MCF 10A (cell line): ENCODE data around the gene AQP3. TPM values are rescaled to one million over a fixed set of nuclear protein-coding genes. Genes with fewer than 3 reads are reported as not detected.

Source experiments
- BruUV-seq: library from RNA; stranded (reverse); fragments of 400-500 nt; replicated peaks from 2 replicates; lab custom pipeline; 2021; lab: Mats Ljungman, UMichigan
- CTCF ChIA-PET: fragments of 300-600 bp; sonication (Branson Sonifier 250); formaldehyde crosslinking; extraction: SDS; loops from one replicate; lab custom pipeline; 2021; ENCODE audit warnings: antibody characterized with exemption, inconsistent platforms; lab: Yijun Ruan, JAX
- POLR2A ChIA-PET: fragments of 300-600, 350-650 bp; sonication (Branson Sonifier 250); formaldehyde crosslinking; extraction: SDS; loops from one replicate; lab custom pipeline; 2020; ENCODE audit warnings: antibody characterized with exemption, inconsistent platforms; lab: Yijun Ruan, JAX
- DNase-seq: peaks from one replicate; pipeline ENCODE4 v3.0.0-alpha.2; 2018; ENCODE audit not compliant: unreplicated experiment
- H3K27ac Mint-ChIP-seq: one replicate; pipeline ENCODE4 v1.8.0; 2022; ENCODE audit warnings: mild to moderate bottlenecking, low read depth, mixed read lengths; ENCODE audit not compliant: unreplicated experiment
- H3K27me3 Mint-ChIP-seq: one replicate; pipeline ENCODE4 v1.8.0; 2022; ENCODE audit warnings: mixed read lengths; ENCODE audit not compliant: insufficient read depth, unreplicated experiment
- H3K36me3 Mint-ChIP-seq: one replicate; pipeline ENCODE4 v1.8.0; 2022; ENCODE audit warnings: mild to moderate bottlenecking, moderate library complexity, mixed read lengths; ENCODE audit not compliant: insufficient read depth, unreplicated experiment
- H3K4me1 Mint-ChIP-seq: one replicate; pipeline ENCODE4 v1.8.0; 2022; ENCODE audit warnings: mixed read lengths; ENCODE audit not compliant: insufficient read depth, unreplicated experiment
- H3K4me3 Mint-ChIP-seq: one replicate; pipeline ENCODE4 v1.8.0; 2022; ENCODE audit warnings: mild to moderate bottlenecking, moderate library complexity, mixed read lengths; ENCODE audit not compliant: unreplicated experiment
- H3K9me3 Mint-ChIP-seq: one replicate; pipeline ENCODE4 v1.8.0; 2022; ENCODE audit warnings: mixed read lengths; ENCODE audit not compliant: unreplicated experiment
- CTCF ChIP-seq: fragments of 200-600 bp; IDR thresholded peaks from one replicate; pipeline ENCODE4 v1.8.0; 2022; ENCODE audit warnings: antibody characterized with exemption, mild to moderate bottlenecking; ENCODE audit not compliant: unreplicated experiment
- intact Hi-C: fragments of 100-400 bp; cut with micrococcal nuclease; formaldehyde crosslinking; loops from 2 replicates; pipeline ENCODE4 v1.14.1; 2022
- total RNA-seq: library from RNA; stranded (reverse); gene quantifications from 2 replicates; pipeline ENCODE4 v1.2.3, GENCODE V29; 2022

AQP3 gene
- total RNA-seq, 1 experiment from 2014 or later, result 0.89 TPM

- no peaks in the 10 kb centered on the region for H3K27me3 Mint-ChIP-seq
- H3K9me3 Mint-ChIP-seq, result no peaks in the 10 kb centered on the region
- no peak for TF ChIP-seq CTCF
- peaks cover 10% of the 10 kb centered on the region for H3K4me1 Mint-ChIP-seq
- H3K27ac Mint-ChIP-seq, result peak within 1 kb of the TSS; percentile 89
- DNase-seq, result peak; percentile 100
- ChIA-PET CTCF (interaction anchor here (0.6 to 3.8 kb wide), 16 partner anchors 9 to 248 kb away, joined by 3 to 33 read pairs (median 4); partner anchors contain the start of genes ANKRD18B and AQP7), POLR2A (interaction anchor here (0.6 to 2.6 kb wide), 49 partner anchors 9 to 407 kb away, joined by 3 to 21 read pairs (median 4); partner anchors contain the start of genes ANKRD18B, AQP3, BAG1 and CHMP5)
- H3K4me3 Mint-ChIP-seq, result peak within 1 kb of the TSS; percentile 97
- BruUV-seq, result no TSS peak
- peaks cover 38% of the 10 kb centered on the region for H3K36me3 Mint-ChIP-seq
- intact Hi-C loops, result loop anchor here (2.0 kb wide), 1 partner anchor 49 kb away; no protein-coding TSS in a partner anchor
Observed at GRCh38 chr9:33473643-33474352, 26.4 kb upstream of the AQP3 start, which contains the start of gene NOL6. Gene NOL6 (minus strand): TSS chr9:33473924. CDS start chr9:33473842, 82 bp downstream.

GRCh38 chr9:33472881-33473615 lies 25.7 kb upstream of the AQP3 start:
- BruUV-seq, result TSS peak; percentile 73
- peaks cover 42% of the 10 kb centered on the region for H3K36me3 Mint-ChIP-seq
- peaks cover 10% of the 10 kb centered on the region for H3K4me1 Mint-ChIP-seq
- intact Hi-C loops, result loop anchor here (2.0 kb wide), 1 partner anchor 50 kb away; no protein-coding TSS in a partner anchor
- no peaks in the 10 kb centered on the region for H3K9me3 Mint-ChIP-seq
- DNase-seq, result no peak
- no peak for TF ChIP-seq CTCF
- H3K27me3 Mint-ChIP-seq, result no peaks in the 10 kb centered on the region
- POLR2A ChIA-PET, result interaction anchor here (0.8 to 2.6 kb wide), 35 partner anchors 12 to 312 kb away, joined by 3 to 21 read pairs (median 5); partner anchors contain the start of genes ANKRD18B, AQP3, BAG1 and CHMP5
- peak overlapping the region; percentile 97 for H3K4me3 Mint-ChIP-seq
- CTCF ChIA-PET, result interaction anchor here (0.6 to 3.8 kb wide), 18 partner anchors 9 to 364 kb away, joined by 3 to 33 read pairs (median 4); partner anchors contain the start of genes ANKRD18B, AQP3 and AQP7
- H3K27ac Mint-ChIP-seq, result peak overlapping the region; percentile 89

- CTCF ChIA-PET, result interaction anchor here (0.6 to 3.8 kb wide), 14 partner anchors 8 to 363 kb away, joined by 3 to 33 read pairs (median 4); partner anchors contain the start of genes ANKRD18B, AQP3 and AQP7
- BruUV-seq, result no TSS peak
- Mint-ChIP-seq H3K27ac (peak overlapping the region; percentile 89), H3K27me3 (no peaks in the 10 kb centered on the region), H3K9me3 (no peaks in the 10 kb centered on the region), H3K36me3 (peaks cover 42% of the 10 kb centered on the region), H3K4me1 (peaks cover 10% of the 10 kb centered on the region), H3K4me3 (peak overlapping the region; percentile 97)
- no peak for TF ChIP-seq CTCF
- no peak for DNase-seq
- POLR2A ChIA-PET, result interaction anchor here (0.8 to 2.6 kb wide), 6 partner anchors 12 to 182 kb away, joined by 3 to 21 read pairs (median 6); partner anchors contain the start of genes ANKRD18B and NFX1
- intact Hi-C loops, result loop anchor here (2.0 kb wide), 1 partner anchor 50 kb away; no protein-coding TSS in a partner anchor
Observed at GRCh38 chr9:33472171-33472880, 24.9 kb upstream of the AQP3 start.
